Adrenal gland (tissue), 12 donors: ENCODE measurements around the gene ASCL2. TPM values are rescaled to one million over a fixed set of nuclear protein-coding genes. Genes with fewer than 3 reads are reported as not detected.

Experiments
- DNase-seq, 7 donors: peaks; one replicate each; pipeline ENCODE4 v3.0.0-alpha.2; 2019 to 2020
- H3K27ac ChIP-seq, 5 donors: fragments of 200-600 bp; sonication (generic) in 4 of 5; 1 replicate in 3 of 5; 2 replicates in 2 of 5; pipeline versions ENCODE4 v1.5.1 to v1.8.0; 2016 to 2020; ENCODE audit warnings: mild to moderate bottlenecking in 1 of 5
- H3K27me3 ChIP-seq: fragments of 200-600 bp; 2 replicates; pipeline ENCODE4 v1.8.0; 2021
- H3K36me3 ChIP-seq, 2 donors: fragments of 200-600 bp; replicated peaks in 1 of 2; 1 replicate in 1 of 2; 2 replicates in 1 of 2; pipeline versions ENCODE4 v1.5.1 to v1.8.0; 2018 to 2022
- H3K4me1 ChIP-seq, 2 donors: fragments of 200-600 bp; replicated peaks in 1 of 2; 1 replicate in 1 of 2; 2 replicates in 1 of 2; pipeline versions ENCODE4 v1.5.1 to v1.8.0; 2018 to 2021
- H3K4me3 ChIP-seq, 4 donors: fragments of 200-600 bp; sonication (generic) in 3 of 4; one replicate each; pipeline ENCODE4 v1.5.1; 2016 to 2018
- H3K9me3 ChIP-seq, 3 donors: fragments of 200-600 bp; sonication (generic) in 1 of 3; replicated peaks in 1 of 3; 1 replicate in 2 of 3; 2 replicates in 1 of 3; pipeline versions ENCODE4 v1.5.1 to v1.8.0; 2016 to 2021
- POLR2A ChIP-seq, 2 donors: fragments of 450-650 bp; IDR thresholded peaks; one replicate each; pipeline ENCODE4 v1.6.1; 2017; ENCODE audit warnings: antibody characterized with exemption in 2 of 2, mild to moderate bottlenecking in 2 of 2, moderate library complexity in 1 of 2
- WGBS, 4 donors: extraction: QIAGEN DNeasy Blood & Tissue Kit in 2 of 4; methylation state at CpG; one replicate each; pipeline versions ENCODE4 v1.1.5 to v1.1.7; 2013 to 2017; 5-methylcytosine and 5-hydroxymethylcytosine counted together
- intact Hi-C, 2 donors: fragments of 100-400 bp; cut with DNase I; formaldehyde crosslinking; loops; one replicate each; pipeline versions ENCODE4 v1.14.1 to v1.15.0; 2022 to 2023
- polyA plus RNA-seq, 3 donors: library from polyadenylated mRNA; stranded (reverse); fragments of 200-250 nt in 2 of 3; fragments of 350-450 nt in 1 of 3; fragmentation: Illumina TruSeq in 1 of 3; extraction: RNeasy Lipid Tissue Mini Kit (QIAGEN cat#74804) in 1 of 3; gene quantifications; one replicate each; pipeline ENCODE4 v1.2.3, GENCODE V29; 2013 to 2014
- total RNA-seq, 9 donors: library from RNA; depleted of rRNA in 4 of 9; stranded (reverse); fragments of >200 nt in 4 of 9; fragments of 120-200 nt in 1 of 9; fragmentation: NEBNext Ultra II Directional in 1 of 9; extraction: Animal tissue kit (Norgen Biotek cat#: 25700) in 1 of 9; gene quantifications; one replicate each; pipeline versions ENCODE4 v1.1.0 to v1.2.4, GENCODE V29; 2013 to 2023
- TF ChIP-seq, protein P1 (sequence below), 6 experiments: fragments of 450-650 bp in 4 of 6; fragments of 200-600 bp in 2 of 6; sonication (generic) in 1 of 6; IDR thresholded peaks; 1 replicate in 5 of 6; 2 replicates in 1 of 6; pipeline versions ENCODE4 v1.5.1 to v1.8.0; 2016 to 2021; ENCODE audit warnings: antibody characterized with exemption in 6 of 6, mild to moderate bottlenecking in 2 of 6, moderate library complexity in 1 of 6
- donor health status: healthy with polysubstance abuse.
- donor health status: Bipolar disorder and iron deficiency.
- donor health status: DM: yes; HTN: yes; CAD: no.
- donor health status: DM: no; HTN: no; CAD: no.
- donor health status: DM: no; HTN: no; CAD: no.
- donor health status: DM: yes; HTN: yes; CAD: no.

Gene ASCL2
- total and polyA plus RNA-seq, 12 donors = 0.11 to 2.2 (median 0.77) TPM; not detected in 2

DNA sequence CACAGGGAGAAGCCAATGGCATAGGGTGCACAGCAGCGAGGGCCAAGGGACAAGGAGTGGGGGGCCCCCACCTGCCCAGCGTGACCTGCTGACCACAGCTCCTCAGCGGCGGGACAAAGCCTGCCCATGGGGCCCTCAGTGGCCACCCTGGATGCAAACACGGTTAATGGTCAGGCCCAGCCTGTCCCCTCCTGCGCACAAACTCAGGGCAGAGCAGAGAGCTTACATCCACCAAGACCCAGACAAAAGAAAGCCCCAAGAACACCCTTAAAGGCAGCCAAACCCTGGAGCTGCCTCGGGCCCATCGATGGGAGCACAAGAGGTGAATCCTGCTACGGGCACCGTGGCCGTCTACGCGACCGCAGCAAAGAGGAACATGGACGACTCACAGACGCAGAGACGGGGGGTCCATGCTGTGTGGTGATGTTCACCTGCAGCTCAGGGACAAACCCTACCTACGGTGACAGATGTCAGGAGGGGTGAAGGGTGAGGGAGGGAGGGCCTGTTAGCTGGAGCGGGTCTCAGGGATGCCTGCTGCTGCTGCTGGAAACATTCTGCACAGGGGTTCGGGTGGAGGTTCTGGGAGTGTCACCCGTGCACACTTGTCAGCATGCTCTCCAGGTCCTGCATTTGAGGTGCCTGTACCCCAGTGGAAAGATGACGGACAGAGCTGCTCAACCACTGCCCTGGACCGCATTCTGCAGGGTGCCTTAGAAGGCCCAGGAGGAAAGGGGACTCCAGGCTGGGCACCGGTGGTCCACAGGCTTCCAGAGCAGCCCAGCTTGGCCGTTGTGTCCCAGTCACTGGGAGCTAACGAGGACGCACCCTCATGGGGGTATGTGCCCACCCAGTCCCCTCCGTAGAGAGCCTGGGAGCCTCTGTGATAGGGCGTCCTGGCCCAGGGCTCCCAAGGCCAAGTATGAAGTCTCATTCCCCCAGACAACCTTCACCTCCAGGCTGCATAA is 11.6 kb downstream of the ASCL2 start:
- Histone ChIP-seq H3K9me3 (no peaks in the 10 kb centered on the region), H3K4me3 (no peak overlapping the region), H3K36me3 (no peaks in the 10 kb centered on the region), H3K27me3 (peaks cover 7% of the 10 kb centered on the region), H3K27ac (no peak overlapping the region), H3K4me1 (no peaks in the 10 kb centered on the region)
- TF ChIP-seq POLR2A (IDR thresholded peaks at IDR 0.05) = no peak
- intact Hi-C loops = no loop called here
- peak in 1 of 7 donors; percentile 36 for DNase-seq
- 81 to 88% (median 86%) methylated on average over 16 to 29 of the region's 29 CpGs for WGBS, 4 donors

DNA sequence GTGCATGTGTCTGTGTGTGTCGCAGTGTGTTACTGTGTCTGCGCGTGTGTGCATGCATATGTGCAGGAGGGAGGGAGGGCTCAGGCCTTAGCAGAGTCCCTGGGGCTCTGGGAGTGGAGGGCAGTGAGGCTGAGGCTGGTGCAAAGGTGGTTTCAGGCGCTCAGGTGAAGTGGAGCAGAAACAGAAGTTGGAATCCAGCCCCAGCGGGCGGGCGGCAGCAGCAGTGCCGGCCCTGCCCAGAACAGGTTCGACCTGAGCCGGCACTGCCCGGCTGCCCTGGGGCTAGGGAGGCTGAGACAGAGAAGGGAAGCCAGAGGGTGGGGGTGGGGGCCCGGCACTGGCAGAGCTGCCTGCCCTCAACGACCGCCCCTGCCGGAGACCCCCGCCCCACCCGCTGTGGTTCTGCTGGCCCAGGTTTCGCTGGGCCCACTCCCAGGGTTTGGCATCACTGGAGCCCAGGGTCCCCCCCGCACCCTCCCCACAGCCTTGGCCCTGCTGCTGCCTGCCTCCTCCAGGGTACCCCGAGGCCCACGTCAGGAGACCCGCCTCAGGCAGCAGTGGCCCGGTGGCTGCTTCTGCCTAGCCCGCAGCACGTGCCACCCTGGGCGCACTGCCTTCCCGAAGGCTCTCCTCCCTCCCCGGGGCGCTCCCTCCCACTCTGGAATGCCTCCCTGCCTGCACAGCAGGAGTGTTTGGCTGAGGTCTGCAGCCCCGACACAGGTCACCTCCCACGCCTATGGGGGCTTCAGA is 13.3 kb downstream of the ASCL2 start:
- Histone ChIP-seq H3K4me3 (no peak overlapping the region), H3K4me1 (no peaks in the 10 kb centered on the region), H3K27me3 (peaks cover 7% of the 10 kb centered on the region), H3K36me3 (no peaks in the 10 kb centered on the region), H3K27ac (no peak overlapping the region), H3K9me3 (no peaks in the 10 kb centered on the region)
- DNase-seq = peak in 1 of 7 donors; percentile 20
- intact Hi-C loops = no loop called here
- TF ChIP-seq, protein P1, sequence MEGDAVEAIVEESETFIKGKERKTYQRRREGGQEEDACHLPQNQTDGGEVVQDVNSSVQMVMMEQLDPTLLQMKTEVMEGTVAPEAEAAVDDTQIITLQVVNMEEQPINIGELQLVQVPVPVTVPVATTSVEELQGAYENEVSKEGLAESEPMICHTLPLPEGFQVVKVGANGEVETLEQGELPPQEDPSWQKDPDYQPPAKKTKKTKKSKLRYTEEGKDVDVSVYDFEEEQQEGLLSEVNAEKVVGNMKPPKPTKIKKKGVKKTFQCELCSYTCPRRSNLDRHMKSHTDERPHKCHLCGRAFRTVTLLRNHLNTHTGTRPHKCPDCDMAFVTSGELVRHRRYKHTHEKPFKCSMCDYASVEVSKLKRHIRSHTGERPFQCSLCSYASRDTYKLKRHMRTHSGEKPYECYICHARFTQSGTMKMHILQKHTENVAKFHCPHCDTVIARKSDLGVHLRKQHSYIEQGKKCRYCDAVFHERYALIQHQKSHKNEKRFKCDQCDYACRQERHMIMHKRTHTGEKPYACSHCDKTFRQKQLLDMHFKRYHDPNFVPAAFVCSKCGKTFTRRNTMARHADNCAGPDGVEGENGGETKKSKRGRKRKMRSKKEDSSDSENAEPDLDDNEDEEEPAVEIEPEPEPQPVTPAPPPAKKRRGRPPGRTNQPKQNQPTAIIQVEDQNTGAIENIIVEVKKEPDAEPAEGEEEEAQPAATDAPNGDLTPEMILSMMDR (IDR thresholded peaks at IDR 0.05) = no peak
- no peak for TF ChIP-seq POLR2A (IDR thresholded peaks at IDR 0.05)
- 79 to 91% (median 87%) methylated on average over 12 to 31 of the region's 31 CpGs for WGBS, 4 donors

DNA sequence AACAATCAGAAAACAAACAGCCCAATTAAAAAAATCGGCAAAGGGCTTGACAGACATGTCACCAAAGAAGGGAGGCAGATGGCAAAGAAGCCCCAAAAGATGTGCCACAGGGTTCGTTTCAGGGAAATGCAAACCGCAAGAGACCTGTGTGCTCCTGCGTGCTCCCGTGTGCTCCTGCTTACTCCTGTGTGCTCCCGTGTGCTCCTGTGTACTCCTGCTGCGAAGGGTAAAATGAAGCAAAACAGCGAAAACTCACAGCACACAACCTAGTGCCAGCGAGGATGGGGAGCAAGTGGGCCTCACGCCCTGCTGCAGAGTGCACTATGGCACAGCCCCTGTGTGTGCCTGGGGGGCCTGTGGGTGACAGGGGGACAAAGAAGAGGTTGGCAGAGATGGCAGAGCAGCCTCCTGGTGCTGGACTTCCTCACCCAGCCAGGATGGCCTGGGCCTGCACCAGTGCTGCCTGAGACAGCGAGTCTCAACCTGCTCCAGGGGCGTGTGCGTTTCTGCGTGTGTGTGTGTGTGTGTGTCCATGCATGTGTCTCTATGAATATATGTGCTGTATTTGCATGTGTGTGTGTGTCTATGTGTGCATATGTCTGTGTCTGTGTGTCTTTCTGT is 14.0 kb downstream of the ASCL2 start:
- Histone ChIP-seq H3K4me3 (no peak overlapping the region), H3K27ac (no peak overlapping the region), H3K27me3 (peaks cover 7% of the 10 kb centered on the region), H3K9me3 (no peaks in the 10 kb centered on the region), H3K36me3 (no peaks in the 10 kb centered on the region), H3K4me1 (no peaks in the 10 kb centered on the region)
- no peak for DNase-seq
- TF ChIP-seq, protein P1 (IDR thresholded peaks at IDR 0.05) = no peak
- TF ChIP-seq POLR2A (IDR thresholded peaks at IDR 0.05) = no peak
- intact Hi-C loops = no loop called here
- WGBS, 4 donors = 80 to 88% (median 85%) methylated on average over 12 to 14 of the region's 14 CpGs

DNA sequence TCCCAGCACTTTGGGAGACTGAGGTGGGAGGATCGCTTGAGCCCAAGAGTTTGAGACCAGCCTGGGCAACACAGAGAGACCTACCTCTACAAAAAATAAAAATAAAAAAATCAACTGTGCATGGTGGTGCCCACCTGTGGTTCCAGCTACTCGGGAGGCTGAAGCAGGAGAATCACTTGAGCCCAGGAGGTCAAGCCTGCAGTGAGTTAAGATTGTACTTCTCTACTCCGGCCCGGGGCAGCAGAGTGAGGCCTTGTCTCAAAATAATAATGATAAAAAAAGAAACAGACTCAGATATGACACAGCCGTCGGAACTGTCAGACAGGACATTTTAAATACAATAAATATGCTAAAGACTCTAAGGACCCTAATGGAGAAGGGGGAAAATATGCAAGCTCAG is 18.4 kb downstream of the ASCL2 start:
- no peaks in the 10 kb centered on the region for H3K4me1 ChIP-seq
- intact Hi-C loops = no loop called here
- no peaks in the 10 kb centered on the region for H3K9me3 ChIP-seq
- H3K27me3 ChIP-seq = no peaks in the 10 kb centered on the region
- DNase-seq = peak in 1 of 7 donors; percentile 24
- no peak overlapping the region for H3K4me3 ChIP-seq
- WGBS, 4 donors = 88 to 95% (median 92%) methylated on average over 6 of the region's 6 CpGs
- TF ChIP-seq, protein P1 (IDR thresholded peaks at IDR 0.05) = no peak
- TF ChIP-seq POLR2A (IDR thresholded peaks at IDR 0.05) = no peak
- H3K36me3 ChIP-seq = no peaks in the 10 kb centered on the region
- H3K27ac ChIP-seq = no peak overlapping the region
